ENCODE measurements around the gene GFI1. TPM values are rescaled to one million over a fixed set of nuclear protein-coding genes. Genes with fewer than 3 reads are reported as not detected.
"Not testable (repeated sequence)": the region's sequence is repeated elsewhere in the genome, so short reads cannot be mapped to it uniquely, and the experiment has no call there.

Gene GFI1
- total RNA-seq, 1 experiment from 2014 or later = 1.6 TPM

- in situ Hi-C loops (cut with HindIII; ENCODE audit: low sequenced_read_pairs) = no loop called here
- no peak for DNase-seq (ENCODE audit: low spot score)
Measured at GRCh38 chr1:92473781-92474495, 12.8 kb downstream of the GFI1 start.

- in situ Hi-C loops (cut with HindIII; ENCODE audit: low sequenced_read_pairs) = no loop called here
- DNase-seq (ENCODE audit: low spot score) = no peak
Measured at GRCh38 chr1:92470216-92470615, 16.5 kb downstream of the GFI1 start.

GRCh38 chr1:92466683-92467352, 19.9 kb downstream of the GFI1 start:
- no peak for DNase-seq (ENCODE audit: low spot score)
- in situ Hi-C loops (cut with HindIII; ENCODE audit: low sequenced_read_pairs) = no loop called here

- DNase-seq (ENCODE audit: low spot score) = no peak
- in situ Hi-C loops (cut with HindIII; ENCODE audit: low sequenced_read_pairs) = no loop called here
Measured at GRCh38 chr1:92465256-92465647, 21.5 kb downstream of the GFI1 start.

- DNase-seq (ENCODE audit: low spot score) = no peak
- in situ Hi-C loops (cut with HindIII; ENCODE audit: low sequenced_read_pairs) = no loop called here
Measured at GRCh38 chr1:92464588-92465255, 22.0 kb downstream of the GFI1 start.

- no peak for DNase-seq (ENCODE audit: low spot score)
- in situ Hi-C loops (cut with HindIII; ENCODE audit: low sequenced_read_pairs) = no loop called here
Measured at GRCh38 chr1:92461364-92462097, 25.2 kb downstream of the GFI1 start.

GRCh38 chr1:92459871-92460320, 26.8 kb downstream of the GFI1 start:
- in situ Hi-C loops (cut with HindIII; ENCODE audit: low sequenced_read_pairs) = no loop called here
- DNase-seq (ENCODE audit: low spot score) = no peak

- no peak for DNase-seq (ENCODE audit: low spot score)
- in situ Hi-C loops (cut with HindIII; ENCODE audit: low sequenced_read_pairs) = no loop called here
Measured at GRCh38 chr1:92458146-92458545, 28.6 kb downstream of the GFI1 start.

- no peak for DNase-seq (ENCODE audit: low spot score)
- in situ Hi-C loops (cut with HindIII; ENCODE audit: low sequenced_read_pairs) = no loop called here
Measured at GRCh38 chr1:92447976-92448375, 38.7 kb downstream of the GFI1 start.

GRCh38 chr1:92447033-92447681, 39.6 kb downstream of the GFI1 start:
- in situ Hi-C loops (cut with HindIII; ENCODE audit: low sequenced_read_pairs) = no loop called here
- no peak for DNase-seq (ENCODE audit: low spot score)

- no peak for DNase-seq (ENCODE audit: low spot score)
- in situ Hi-C loops (cut with HindIII; ENCODE audit: low sequenced_read_pairs) = no loop called here
Measured at GRCh38 chr1:92446546-92446945, 40.2 kb downstream of the GFI1 start.

GRCh38 chr1:92445865-92446264, 40.9 kb downstream of the GFI1 start:
- no peak for DNase-seq (ENCODE audit: low spot score)
- in situ Hi-C loops (cut with HindIII; ENCODE audit: low sequenced_read_pairs) = no loop called here

GRCh38 chr1:92444351-92444750, 42.4 kb downstream of the GFI1 start:
- no peak for DNase-seq (ENCODE audit: low spot score)
- in situ Hi-C loops (cut with HindIII; ENCODE audit: low sequenced_read_pairs) = no loop called here

GRCh38 chr1:92443893-92444292, 42.8 kb downstream of the GFI1 start:
- no peak for DNase-seq (ENCODE audit: low spot score)
- in situ Hi-C loops (cut with HindIII; ENCODE audit: low sequenced_read_pairs) = no loop called here

GRCh38 chr1:92442351-92442750, 44.4 kb downstream of the GFI1 start:
- DNase-seq (ENCODE audit: low spot score) = no peak
- in situ Hi-C loops (cut with HindIII; ENCODE audit: low sequenced_read_pairs) = no loop called here

GRCh38 chr1:92441697-92442342, 44.9 kb downstream of the GFI1 start:
- DNase-seq (ENCODE audit: low spot score) = no peak
- in situ Hi-C loops (cut with HindIII; ENCODE audit: low sequenced_read_pairs) = no loop called here

GRCh38 chr1:92441316-92441696, 45.4 kb downstream of the GFI1 start:
- in situ Hi-C loops (cut with HindIII; ENCODE audit: low sequenced_read_pairs) = no loop called here

GRCh38 chr1:92439291-92439690, 47.4 kb downstream of the GFI1 start:
- no peak for DNase-seq (ENCODE audit: low spot score)
- in situ Hi-C loops (cut with HindIII; ENCODE audit: low sequenced_read_pairs) = no loop called here

More at GRCh38 chr1:92441316-92441696, 45.4 kb downstream of the GFI1 start:
- no peak for DNase-seq (ENCODE audit: low spot score)

- in situ Hi-C loops (cut with HindIII; ENCODE audit: low sequenced_read_pairs); DNase-seq (ENCODE audit: low spot score): not testable (repeated sequence)
Measured at GRCh38 chr1:92434572-92434971, 52.2 kb downstream of the GFI1 start.
